Liver (tissue), 3 donors: ENCODE data around the gene TRMT61A.

ENCODE experiments used
- EGR1 ChIP-seq, 2 donors: IDR thresholded peaks; 2 replicates each; pipeline ENCODE4 v1.6.1; 2016 to 2018; ENCODE audit warnings: antibody characterized with exemption in 2 of 2, low read depth in 2 of 2
- FOXA1 ChIP-seq: IDR thresholded peaks from 2 replicates; pipeline ENCODE4 v1.6.1; 2016; ENCODE audit warnings: antibody characterized with exemption
- GABPA ChIP-seq, 2 donors: IDR thresholded peaks in 1 of 2; conservative IDR thresholded peaks in 1 of 2; 2 replicates each; pipeline ENCODE4 v1.6.1; 2016; ENCODE audit warnings: antibody characterized with exemption in 2 of 2, mild to moderate bottlenecking in 1 of 2, moderate library complexity in 1 of 2
- RAD21 ChIP-seq, 2 donors: IDR thresholded peaks; 2 replicates each; pipeline ENCODE4 v1.6.1; 2016; ENCODE audit warnings: antibody characterized with exemption in 2 of 2, mild to moderate bottlenecking in 2 of 2
- RXRA ChIP-seq, 2 donors: IDR thresholded peaks; 2 replicates each; pipeline ENCODE4 v1.6.1; 2017 to 2018; ENCODE audit warnings: antibody characterized with exemption in 2 of 2, mild to moderate bottlenecking in 1 of 2
- SP1 ChIP-seq: IDR thresholded peaks from 2 replicates; pipeline ENCODE4 v1.6.1; 2018; ENCODE audit warnings: antibody characterized with exemption, mild to moderate bottlenecking
- TAF1 ChIP-seq: conservative IDR thresholded peaks from 2 replicates; pipeline ENCODE4 v1.6.1; 2016; ENCODE audit warnings: antibody characterized with exemption, mild to moderate bottlenecking
- YY1 ChIP-seq: IDR thresholded peaks from 2 replicates; pipeline ENCODE4 v1.6.1; 2016; ENCODE audit warnings: antibody characterized with exemption, mild to moderate bottlenecking
- TF ChIP-seq, protein P1 (sequence below): fragments of 150-350 bp; IDR thresholded peaks from 2 replicates; pipeline ENCODE4 v1.5.1; 2017; ENCODE audit warnings: improper control_type of control experiment, low read depth, low read length; ENCODE audit not compliant: missing input control
- TF ChIP-seq, protein P2 (sequence below): IDR thresholded peaks from 2 replicates; pipeline ENCODE4 v1.6.1; 2016; ENCODE audit warnings: antibody characterized with exemption
- TF ChIP-seq, protein P3 (sequence below): IDR thresholded peaks from 2 replicates; pipeline ENCODE4 v1.6.1; 2016; ENCODE audit warnings: antibody characterized with exemption, mild to moderate bottlenecking
- TF ChIP-seq, protein P4 (sequence below): IDR thresholded peaks from 2 replicates; pipeline ENCODE4 v1.6.1; 2016; ENCODE audit warnings: antibody characterized with exemption
- donor health status: healthy.
- donor health status: healthy.

- TF ChIP-seq, protein P1, sequence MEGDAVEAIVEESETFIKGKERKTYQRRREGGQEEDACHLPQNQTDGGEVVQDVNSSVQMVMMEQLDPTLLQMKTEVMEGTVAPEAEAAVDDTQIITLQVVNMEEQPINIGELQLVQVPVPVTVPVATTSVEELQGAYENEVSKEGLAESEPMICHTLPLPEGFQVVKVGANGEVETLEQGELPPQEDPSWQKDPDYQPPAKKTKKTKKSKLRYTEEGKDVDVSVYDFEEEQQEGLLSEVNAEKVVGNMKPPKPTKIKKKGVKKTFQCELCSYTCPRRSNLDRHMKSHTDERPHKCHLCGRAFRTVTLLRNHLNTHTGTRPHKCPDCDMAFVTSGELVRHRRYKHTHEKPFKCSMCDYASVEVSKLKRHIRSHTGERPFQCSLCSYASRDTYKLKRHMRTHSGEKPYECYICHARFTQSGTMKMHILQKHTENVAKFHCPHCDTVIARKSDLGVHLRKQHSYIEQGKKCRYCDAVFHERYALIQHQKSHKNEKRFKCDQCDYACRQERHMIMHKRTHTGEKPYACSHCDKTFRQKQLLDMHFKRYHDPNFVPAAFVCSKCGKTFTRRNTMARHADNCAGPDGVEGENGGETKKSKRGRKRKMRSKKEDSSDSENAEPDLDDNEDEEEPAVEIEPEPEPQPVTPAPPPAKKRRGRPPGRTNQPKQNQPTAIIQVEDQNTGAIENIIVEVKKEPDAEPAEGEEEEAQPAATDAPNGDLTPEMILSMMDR = no peak
- TF ChIP-seq TAF1 (no peak), GABPA (IDR thresholded peaks at IDR 0.05 in 1 of 2, conservative IDR thresholded peaks at IDR 0.05 in 1 of 2) (no peak), EGR1 (IDR thresholded peaks at IDR 0.05; ENCODE audit: low read depth in 2 of 2) (no peak), RAD21 (IDR thresholded peaks at IDR 0.05) (no peak), YY1 (no peak), SP1 (no peak), RXRA (IDR thresholded peaks at IDR 0.05) (no peak), FOXA1 (no peak)
- TF ChIP-seq, protein P2, sequence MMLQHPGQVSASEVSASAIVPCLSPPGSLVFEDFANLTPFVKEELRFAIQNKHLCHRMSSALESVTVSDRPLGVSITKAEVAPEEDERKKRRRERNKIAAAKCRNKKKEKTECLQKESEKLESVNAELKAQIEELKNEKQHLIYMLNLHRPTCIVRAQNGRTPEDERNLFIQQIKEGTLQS = no peak
- TF ChIP-seq, protein P3, sequence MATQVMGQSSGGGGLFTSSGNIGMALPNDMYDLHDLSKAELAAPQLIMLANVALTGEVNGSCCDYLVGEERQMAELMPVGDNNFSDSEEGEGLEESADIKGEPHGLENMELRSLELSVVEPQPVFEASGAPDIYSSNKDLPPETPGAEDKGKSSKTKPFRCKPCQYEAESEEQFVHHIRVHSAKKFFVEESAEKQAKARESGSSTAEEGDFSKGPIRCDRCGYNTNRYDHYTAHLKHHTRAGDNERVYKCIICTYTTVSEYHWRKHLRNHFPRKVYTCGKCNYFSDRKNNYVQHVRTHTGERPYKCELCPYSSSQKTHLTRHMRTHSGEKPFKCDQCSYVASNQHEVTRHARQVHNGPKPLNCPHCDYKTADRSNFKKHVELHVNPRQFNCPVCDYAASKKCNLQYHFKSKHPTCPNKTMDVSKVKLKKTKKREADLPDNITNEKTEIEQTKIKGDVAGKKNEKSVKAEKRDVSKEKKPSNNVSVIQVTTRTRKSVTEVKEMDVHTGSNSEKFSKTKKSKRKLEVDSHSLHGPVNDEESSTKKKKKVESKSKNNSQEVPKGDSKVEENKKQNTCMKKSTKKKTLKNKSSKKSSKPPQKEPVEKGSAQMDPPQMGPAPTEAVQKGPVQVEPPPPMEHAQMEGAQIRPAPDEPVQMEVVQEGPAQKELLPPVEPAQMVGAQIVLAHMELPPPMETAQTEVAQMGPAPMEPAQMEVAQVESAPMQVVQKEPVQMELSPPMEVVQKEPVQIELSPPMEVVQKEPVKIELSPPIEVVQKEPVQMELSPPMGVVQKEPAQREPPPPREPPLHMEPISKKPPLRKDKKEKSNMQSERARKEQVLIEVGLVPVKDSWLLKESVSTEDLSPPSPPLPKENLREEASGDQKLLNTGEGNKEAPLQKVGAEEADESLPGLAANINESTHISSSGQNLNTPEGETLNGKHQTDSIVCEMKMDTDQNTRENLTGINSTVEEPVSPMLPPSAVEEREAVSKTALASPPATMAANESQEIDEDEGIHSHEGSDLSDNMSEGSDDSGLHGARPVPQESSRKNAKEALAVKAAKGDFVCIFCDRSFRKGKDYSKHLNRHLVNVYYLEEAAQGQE = no peak
- TF ChIP-seq, protein P4, sequence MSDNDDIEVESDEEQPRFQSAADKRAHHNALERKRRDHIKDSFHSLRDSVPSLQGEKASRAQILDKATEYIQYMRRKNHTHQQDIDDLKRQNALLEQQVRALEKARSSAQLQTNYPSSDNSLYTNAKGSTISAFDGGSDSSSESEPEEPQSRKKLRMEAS = no peak
Observed at GRCh38 chr14:103544388-103545218, 15.6 kb downstream of the TRMT61A start.
